Measurements from ENCODE around the gene MIA2.
"Not testable (repeated sequence)": the region's sequence is repeated elsewhere in the genome, so short reads cannot be mapped to it uniquely, and the experiment has no call there.

Gene MIA2, protein sequence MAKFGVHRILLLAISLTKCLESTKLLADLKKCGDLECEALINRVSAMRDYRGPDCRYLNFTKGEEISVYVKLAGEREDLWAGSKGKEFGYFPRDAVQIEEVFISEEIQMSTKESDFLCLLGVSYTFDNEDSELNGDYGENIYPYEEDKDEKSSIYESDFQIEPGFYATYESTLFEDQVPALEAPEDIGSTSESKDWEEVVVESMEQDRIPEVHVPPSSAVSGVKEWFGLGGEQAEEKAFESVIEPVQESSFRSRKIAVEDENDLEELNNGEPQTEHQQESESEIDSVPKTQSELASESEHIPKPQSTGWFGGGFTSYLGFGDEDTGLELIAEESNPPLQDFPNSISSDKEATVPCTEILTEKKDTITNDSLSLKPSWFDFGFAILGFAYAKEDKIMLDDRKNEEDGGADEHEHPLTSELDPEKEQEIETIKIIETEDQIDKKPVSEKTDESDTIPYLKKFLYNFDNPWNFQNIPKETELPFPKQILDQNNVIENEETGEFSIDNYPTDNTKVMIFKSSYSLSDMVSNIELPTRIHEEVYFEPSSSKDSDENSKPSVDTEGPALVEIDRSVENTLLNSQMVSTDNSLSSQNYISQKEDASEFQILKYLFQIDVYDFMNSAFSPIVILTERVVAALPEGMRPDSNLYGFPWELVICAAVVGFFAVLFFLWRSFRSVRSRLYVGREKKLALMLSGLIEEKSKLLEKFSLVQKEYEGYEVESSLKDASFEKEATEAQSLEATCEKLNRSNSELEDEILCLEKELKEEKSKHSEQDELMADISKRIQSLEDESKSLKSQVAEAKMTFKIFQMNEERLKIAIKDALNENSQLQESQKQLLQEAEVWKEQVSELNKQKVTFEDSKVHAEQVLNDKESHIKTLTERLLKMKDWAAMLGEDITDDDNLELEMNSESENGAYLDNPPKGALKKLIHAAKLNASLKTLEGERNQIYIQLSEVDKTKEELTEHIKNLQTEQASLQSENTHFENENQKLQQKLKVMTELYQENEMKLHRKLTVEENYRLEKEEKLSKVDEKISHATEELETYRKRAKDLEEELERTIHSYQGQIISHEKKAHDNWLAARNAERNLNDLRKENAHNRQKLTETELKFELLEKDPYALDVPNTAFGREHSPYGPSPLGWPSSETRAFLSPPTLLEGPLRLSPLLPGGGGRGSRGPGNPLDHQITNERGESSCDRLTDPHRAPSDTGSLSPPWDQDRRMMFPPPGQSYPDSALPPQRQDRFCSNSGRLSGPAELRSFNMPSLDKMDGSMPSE (N-terminal part only)

DNA sequence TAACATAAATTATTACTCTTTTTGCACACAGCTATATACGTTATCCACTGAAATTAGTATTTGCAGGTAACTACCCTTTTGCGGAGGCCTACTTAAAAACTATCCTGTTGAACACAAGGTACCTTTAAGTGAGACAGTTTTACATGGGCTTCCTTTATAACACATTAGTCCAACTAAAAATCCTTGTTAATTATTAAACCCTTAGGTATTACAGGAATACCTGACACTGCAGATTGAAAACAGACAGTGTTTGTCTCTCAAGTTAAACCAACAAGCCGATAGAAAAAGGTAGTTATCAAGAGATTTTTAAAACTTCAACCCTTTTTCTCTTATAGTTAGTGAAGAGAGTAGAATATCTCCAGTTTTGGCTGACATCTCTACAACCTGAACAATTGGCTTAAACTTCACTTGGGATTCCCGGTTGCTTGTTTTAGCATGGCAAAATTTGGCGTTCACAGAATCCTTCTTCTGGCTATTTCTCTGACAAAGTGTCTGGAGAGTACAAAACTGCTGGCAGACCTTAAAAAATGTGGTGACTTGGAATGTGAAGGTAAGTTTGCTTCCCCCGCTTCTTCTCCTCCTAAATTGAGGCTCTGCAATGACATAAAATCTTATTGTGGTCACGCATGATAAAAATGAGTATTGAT is at the start of gene MIA2:
Gene MIA2 (plus strand): TSS at position 236 of the 647 bp plus-strand sequence. CDS start 200 bp downstream, at position 436.
- DNase-seq: no peak

DNA sequence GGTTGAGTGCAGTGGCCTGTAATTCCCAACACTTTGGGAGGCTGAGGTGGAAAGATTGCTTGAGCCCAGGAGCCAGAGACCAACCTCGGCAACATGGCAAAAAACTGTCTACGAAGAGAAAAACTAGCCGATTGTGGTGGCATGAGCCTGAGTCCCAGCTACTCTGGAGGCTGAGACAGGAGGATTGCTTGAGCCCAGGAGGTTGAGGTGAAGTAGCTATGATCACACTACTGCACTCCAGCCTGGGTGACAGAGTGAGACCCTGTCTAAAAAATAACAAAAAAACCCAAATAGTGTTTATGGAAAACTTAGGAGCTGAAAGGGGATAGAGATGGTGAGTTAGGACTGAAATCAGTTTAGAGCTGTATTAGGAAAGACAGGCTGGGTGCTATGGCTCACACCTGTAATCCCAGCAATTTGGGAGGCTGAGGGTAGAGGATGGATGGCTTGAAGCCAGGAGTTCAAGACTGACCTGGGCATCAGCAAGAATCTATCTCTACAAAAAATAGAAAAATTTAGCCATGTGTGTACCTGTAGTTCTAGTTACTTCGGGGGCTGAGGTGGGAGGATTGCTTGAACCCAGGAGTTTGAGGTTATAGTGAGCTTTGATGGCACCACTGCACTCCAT is 49.0 kb upstream of the MIA2 start:
- DNase-seq: no peak

DNA sequence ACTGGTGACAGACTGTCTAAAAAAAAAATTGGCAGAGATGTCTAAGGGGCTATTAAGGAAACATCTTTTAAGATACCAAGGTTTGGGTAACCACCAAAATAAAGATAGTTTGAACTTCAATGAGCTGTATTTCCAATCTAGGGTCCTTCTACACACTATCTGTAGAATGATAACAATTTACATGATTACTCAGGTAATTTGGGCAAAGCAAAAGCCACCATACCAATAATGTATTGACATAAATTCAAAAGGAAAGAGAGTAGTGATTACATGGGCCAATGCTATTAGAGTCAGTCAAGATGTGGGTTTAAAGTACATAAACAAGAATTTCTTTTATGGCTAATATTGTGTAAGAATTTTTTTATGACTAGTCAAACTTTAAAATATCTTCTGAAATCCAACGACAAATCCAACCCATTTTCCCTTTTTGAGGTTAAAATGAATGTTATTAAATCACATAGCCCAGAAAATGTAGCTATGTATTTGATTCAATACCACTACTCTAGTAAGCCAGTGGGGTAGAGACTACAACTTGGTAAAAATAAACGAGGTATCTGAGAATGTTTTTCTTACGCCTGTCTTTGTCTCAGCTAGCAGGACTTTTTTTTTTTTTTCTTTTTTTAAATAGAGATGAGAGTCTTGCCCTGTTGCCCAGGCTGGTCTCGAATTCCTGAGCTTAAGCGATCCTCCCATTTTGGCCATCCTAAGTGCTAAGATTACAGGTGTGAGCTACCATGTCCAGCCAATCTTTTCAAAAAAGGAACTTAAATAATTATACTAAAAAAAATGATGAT is 48.3 kb upstream of the MIA2 start:
- DNase-seq: no peak

DNA sequence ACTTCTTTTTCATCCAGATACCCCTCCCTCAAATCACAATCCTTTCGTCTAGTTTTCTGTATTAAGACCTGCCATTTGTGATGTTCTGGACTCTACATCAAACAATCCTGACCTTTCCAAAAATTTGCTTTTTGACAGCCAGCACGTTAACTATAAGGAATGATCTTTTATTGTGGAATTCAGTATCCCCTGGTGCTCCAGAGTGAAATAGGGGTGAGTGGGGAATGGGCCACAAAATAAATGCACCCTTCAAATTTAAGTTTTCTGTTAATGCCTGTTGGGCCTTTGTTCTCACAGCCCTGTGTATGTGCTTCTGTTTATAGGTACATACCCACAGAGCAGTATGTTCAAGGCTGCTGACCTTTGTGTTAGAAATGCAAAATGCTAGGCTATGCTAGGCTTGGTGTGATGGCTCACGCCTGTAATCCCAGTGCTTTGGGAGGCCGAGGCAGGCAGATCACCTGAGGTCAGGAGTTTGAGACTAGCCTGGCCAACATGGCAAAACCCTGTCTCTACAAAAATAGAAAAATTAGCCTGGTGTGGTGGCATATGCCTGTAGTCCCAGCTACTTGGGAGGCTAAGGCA is 46.7 kb upstream of the MIA2 start:
- no peak for DNase-seq

DNA sequence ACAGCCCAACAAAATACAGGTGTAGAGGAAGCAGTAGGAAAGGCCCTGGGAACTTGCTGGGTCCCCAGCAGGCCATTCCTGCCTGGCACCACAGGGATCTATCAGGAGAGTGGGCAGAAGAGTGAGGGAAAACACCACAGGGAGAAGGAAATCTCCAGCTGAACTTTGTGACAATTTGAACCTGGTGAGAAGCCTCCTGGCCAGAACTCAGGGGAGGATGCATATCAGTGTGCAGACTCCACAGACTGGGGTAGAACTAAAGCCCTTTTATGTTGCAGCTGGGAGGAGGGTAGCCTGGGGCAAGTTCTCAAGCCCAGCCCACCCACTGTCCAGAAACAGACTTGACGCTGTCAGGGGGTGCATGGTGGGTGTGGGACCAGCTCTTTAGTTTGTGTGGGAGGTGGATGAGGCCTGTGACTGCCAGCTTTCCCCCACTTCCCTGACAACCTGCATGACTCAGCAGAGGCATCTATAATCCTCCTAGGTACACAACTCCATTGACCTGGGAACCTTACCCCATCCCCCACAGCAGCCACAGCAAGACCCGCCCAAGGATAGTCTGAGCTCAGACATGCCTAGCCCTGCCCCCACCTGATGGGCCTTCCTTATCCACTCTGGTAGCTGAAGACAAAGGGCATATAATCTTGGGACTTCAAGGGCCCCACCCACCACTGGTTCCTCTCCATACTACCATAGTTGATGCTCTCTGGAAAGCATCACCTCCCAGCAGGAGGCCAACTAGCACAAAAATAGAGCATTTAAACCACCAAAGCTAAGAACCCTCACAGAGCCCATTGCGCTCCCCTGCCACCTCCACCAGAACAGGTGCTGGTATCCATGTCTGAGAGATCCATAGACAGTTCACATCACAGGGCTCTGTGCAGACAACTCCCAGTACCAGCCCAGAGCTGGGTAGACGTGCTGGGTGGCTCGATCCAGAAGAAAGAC is 29.8 kb upstream of the MIA2 start:
- DNase-seq: no peak

DNA sequence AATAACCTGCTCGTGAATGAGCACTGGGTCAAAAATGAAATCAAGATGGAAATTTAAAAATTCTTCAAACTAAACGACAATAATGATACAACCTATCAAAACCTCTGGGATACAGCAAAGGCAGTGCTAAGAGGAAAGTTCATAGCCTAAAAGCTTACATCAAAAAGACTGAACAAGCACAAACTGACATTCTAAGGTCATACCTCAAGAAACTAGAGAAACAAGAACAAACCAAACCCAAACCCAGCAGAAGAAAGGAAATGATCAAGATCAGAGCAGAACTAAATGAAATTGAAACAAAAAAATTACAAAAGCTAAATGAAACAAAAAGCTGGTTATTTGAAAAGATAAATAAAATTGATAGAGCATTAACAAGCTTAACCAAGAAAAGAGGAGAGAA is 26.3 kb upstream of the MIA2 start:
- DNase-seq: not testable (repeated sequence)

DNA sequence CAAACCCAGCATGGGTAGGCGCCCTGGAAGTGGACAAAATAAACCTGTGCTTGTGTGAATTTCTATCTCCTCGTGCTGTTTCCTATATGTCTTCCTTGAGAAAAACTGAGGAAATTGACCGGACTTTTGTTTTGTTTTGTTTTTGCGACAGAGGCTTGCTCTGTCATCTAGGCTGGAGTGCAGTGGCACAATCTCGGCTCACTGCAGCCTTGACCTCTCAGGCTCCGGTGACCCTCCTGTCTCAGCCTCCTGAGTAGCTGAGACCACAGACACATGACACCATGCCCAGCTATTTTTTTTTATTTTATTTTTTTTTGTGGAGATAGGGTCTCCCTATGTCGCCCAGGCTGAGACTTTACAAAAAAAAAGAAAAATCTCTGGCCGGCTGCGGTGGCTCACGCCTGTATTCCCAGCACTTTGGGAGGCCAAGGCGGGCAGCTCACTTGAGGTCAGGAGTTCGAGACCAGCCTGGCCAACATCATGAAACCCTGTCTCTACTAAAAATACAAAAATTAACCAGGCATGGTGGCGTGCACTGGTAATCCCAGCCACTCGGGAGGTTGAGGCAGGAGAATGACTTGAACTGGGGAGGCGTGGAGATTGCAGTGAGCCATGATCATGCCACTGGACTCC is 22.5 kb upstream of the MIA2 start:
- no peak for DNase-seq

DNA sequence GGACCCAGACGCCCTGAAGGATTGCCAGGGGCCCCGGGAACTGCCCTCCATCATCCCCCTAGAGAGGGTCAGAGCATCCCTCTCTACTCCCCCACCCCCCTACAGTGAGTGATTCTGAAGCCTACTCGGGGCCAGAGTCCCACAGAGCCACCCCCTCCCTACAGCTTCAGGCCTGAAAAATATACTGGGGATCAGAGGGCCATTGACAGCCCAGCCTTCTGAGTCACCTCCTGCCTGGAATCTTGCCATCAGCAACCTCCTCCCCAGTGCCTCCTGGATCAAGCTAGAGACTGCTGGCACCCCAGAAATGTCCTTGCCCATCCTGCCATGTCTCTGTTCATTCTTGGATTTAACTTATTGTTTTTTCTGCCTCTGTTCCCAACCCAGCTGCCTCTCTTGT is 21.7 kb upstream of the MIA2 start:
- DNase-seq: no peak

DNA sequence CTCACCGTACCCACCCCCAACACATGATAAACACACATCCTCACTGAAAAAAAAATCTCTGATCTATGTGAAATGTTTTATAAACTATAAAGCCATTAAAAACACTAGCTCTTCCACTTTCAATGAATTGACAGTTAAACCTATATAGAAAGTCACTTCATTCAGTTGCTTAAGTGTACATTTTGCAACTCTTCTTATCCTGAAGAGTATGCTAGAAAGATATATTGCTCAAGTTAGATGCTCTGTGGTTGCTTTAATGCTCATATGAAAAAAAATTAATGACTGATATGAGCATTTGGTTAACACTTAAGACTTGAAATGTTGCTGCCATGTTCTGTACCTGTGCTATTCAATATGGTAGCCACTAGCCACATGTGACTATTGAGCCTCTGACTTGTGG is 21.0 kb upstream of the MIA2 start:
- DNase-seq: no peak

DNA sequence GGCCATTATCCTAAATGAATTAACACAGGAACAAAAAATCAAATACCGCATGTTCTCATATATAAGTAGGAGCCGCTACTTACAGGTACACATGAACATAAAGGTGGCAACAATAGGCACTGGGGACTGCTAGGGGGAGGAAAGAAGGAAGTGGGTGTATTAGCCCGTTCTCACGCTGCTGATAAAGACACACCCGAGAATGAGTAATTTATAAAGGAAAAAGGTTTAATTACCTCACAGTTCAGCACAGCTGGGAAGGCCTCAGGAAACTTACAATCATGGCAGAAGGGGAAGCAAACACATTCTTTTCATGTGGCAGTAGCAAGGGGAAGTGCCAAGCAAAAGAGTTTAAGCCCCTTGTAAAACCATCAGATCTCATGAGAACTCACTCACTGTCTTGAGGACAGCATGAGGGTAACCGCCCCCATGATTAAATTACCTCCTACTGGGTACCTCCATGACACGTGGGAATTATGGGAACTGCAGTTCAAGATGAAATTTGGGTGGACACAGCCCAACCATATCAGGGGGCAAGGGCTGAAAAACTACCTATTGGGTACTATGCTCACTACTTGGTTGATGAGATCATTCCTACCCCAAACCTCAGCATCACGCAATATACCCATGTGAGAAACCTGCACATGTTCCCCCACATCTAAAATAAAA is 16.4 kb upstream of the MIA2 start:
- DNase-seq: no peak

DNA sequence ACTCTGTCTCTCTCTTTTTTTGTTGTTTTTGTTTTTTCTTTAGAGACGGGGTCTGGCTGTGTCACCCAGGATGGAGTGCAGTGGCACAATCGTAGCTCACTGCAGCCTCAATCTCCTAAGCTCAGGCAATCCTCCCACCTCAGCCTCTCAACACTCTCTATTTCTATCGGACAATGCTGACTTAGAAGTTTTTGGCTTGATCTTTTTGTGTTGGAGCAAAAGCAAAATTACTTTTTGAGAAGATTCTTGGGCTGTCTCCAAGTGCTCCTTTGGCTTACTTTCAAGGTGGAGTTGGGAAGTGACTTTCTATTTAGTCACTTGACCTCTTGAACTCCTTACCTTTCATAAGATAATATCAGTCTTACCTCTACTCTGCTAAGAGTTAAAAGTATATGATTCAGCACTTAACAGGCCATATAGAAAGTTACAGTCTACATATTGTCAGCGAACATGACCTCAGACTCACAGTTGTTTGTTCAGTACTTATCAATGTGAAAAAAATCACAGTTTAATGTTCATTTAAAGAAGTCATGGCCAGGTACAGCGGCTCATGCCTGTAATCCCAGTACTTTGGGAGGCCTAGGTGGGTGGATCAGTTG is 15.4 kb upstream of the MIA2 start:
- no peak for DNase-seq

DNA sequence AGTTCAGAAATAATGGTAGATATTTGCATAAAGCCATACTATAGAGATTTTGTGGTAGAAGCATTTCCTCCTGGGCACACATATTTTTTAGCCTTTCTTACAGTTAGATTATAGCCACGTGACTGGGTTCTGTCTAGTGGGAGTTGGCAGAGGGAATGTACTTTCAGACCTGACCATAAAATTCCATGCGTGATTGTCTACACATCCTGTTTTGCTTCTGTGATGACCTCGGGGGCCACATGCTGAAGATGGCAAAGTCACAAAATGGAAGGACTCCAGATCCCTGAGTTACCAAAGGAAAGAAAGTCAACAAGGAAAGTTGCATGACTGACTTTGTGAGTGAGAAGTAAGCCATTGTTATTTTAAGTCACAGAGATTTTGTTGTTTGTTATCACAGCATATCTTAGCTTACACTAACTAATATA is 14.6 kb upstream of the MIA2 start:
- no peak for DNase-seq

DNA sequence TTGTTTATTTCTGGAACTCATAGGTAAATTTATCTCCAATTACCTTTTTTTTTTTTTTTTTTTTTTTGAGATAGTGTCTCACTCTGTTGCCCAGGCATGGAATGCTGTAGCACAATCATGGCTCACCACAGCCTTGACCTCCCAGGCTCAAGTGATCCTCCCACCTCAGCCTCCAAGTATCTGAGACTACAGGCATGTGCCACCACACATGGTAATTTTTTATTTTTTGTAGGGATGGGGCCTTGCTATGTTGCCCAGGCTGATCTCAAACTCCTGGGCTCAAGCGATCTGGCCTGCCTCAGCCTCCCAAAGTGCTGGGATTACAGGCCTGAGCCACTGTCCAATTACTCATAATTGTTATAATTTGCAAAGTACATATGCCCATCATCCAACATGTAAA is 13.2 kb upstream of the MIA2 start:
- not testable (repeated sequence) for DNase-seq

DNA sequence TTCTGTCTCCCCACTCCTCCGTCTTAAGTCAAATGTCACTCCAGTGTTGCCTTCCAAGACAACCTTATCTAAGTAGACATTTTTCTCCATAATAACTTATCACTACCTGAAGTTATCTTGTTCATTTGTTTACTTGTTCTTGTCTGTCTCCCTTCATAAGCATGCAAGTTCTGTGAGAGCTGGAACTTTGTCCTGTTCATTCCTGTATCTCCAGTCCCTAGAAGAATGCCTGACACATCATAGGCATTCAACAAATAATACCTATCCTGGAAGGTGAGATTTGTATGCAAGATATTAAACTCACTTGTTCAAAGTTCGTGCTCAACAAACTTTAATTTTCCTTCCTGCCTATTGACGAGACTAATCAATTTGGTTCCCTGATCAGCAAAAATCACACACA is 5.7 kb upstream of the MIA2 start:
- DNase-seq: no peak

DNA sequence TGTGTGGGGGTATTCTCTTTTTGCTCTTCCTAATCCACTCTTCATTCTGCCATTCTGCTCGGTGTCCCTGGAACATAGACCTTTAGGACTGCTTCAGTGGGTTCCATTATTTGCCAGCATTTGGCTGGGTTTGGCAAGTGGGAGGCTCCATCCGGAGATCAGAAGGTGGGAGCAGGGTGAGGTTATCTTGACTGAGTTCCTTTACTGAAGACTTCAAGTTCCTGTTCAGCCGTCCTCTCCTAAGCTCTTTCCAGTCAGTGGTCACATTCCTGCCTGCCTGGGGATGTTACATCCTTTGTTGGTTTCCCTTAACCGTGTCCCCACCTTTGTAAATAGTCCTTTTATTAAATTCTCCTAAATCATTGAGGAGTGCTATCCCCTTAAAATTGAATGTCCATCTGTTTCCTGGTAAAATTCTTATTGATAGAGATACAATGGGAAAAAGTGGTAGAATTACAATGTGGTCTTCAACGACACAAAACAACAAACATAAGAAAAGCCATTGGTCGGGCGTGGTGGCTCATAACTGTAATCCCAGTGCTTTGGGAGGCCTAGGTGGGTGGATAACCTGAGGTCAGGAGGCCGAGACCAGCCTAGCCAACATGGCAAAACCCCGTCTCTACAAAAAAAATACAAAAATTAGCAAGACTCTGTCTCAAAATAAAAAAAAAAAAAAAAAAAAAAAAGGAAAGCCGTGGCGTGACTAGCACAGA is 5.0 kb upstream of the MIA2 start:
- no peak for DNase-seq

DNA sequence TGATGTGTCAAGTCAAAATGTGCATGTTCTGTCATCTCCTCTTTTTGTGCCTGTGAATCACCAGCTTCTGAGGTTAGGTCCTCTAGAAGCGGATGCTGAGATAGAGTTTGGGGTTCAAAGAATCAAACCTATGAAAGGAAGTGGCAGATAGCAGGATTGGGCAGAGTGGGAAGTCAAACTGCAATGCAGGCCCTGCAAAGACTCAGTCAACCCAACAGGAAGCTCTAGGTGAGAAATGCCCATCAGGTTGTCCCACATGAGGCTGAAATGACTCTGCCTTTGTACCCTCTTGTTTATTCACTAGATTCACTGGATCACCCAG is 4.5 kb upstream of the MIA2 start:
- DNase-seq: no peak

DNA sequence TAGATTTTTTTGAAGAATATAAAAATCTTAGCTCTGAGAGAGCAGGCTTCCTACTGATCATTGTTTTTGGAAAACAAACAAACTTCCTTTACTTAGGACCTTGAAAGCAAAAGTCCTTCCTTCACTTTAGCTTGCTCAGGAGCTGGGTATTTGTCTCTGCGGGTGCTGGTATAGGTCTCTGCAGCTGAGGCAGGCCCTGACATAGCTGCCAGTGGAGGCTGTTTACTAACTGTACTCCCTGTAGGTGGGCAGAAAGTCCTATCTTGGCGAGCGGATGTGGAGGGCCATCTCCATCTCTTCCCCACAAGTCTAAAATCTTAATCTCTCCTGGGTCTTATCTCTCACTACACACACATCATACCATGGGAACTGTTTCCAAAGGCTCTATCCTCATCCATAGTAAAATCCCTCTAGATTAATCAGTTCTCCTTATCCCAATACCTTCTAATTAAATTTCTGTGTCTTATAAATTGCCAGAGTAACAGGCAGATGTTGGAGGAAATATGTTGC is 4.1 kb upstream of the MIA2 start:
- no peak for DNase-seq
